Right lobe of liver (tissue), 4 donors: Measurements from ENCODE around the gene SIX5.

Source experiments
- CTCF ChIP-seq, 4 donors: fragments of 200-600 bp in 3 of 4; fragments of 450-650 bp in 1 of 4; IDR thresholded peaks; one replicate each; pipeline versions ENCODE4 v1.5.1 to v1.8.0; 2016 to 2022; ENCODE audit warnings: antibody characterized with exemption in 4 of 4, mild to moderate bottlenecking in 2 of 4
- POLR2A ChIP-seq: fragments of 450-650 bp; IDR thresholded peaks from one replicate; pipeline ENCODE4 v1.6.1; 2017; ENCODE audit warnings: antibody characterized with exemption, mild to moderate bottlenecking
- donor health status: DM: no; HTN: no; CAD: no.
- donor health status: DM: no; HTN: no; CAD: no.
- donor health status: DM: no; HTN: yes; CAD: no.

GRCh38 chr19:45793178-45793564, 24.1 kb upstream of the SIX5 start:
- no peak for TF ChIP-seq CTCF (IDR thresholded peaks at IDR 0.05)
- no peak for TF ChIP-seq POLR2A
